GM12872 (cell line): ENCODE data around the gene MTA1.

ENCODE experiments used
- CTCF ChIP-seq: IDR thresholded peaks from 3 replicates; pipeline ENCODE4 v1.5.1; 2011; ENCODE audit warnings: low read depth, mild to moderate bottlenecking, low read length, moderate library complexity; ENCODE audit not compliant: insufficient read depth

MTA1 gene

DNA sequence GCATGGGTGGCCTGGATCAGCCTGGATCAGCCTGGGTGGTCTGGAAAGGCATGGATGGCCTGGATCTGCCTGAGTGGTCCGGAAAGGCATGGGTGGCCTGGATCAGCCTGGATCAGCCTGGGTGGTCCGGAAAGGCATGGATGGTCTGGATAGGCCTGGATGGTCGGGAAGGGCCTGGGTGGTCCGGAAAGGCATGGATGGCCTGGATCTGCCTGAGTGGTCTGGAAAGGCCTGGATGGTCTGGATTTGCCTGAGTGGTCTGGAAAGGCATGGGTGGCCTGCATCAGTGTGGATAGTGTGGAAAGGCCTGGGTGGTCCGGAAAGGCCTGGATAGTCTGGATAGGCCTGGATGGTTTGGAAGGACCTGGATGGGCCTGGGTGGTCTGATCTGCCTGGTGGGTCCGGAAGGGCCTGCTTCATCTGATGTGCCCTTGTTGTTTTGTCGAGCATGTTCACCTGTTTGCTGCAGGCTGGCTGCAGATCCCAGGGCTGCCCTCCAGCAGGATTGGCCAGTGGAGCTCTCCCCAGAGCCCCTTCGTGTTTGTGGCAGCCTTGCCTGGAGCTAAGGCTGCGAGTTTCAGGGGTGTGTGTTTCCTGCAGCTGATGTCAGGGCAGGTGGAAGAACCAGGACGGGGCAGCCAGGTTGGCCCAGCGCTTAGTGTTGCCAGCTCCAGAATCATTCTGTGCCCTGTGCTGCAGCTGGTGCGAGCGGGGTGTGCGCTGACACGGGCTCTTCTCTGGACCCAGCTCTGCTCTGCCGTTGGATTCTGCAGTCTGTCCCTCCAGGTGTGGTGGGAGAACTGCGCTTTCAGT is 40.5 kb upstream of the MTA1 start:
- no peak for TF ChIP-seq CTCF

DNA sequence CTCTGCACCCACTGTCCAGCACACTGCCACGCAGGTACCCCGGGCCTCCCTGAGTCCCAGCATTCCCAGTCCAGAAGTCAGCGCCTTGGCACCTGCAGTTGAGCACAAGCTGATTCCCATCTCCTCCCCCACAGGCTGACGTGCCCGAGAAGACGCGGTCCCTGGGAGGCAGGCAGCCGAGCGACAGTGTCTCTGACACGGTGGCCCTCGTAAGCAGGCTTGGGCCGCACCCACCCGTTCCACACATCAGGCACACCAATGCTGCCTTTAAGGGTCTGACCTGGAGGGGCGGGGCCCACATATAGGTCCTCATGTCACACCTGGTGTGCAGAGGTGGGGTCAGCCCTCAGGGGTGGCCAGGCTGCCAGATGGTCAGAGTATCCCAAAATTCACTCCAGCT is 39.7 kb upstream of the MTA1 start:
- TF ChIP-seq CTCF = no peak

- TF ChIP-seq CTCF = no peak
These were observed 38.9 kb upstream of the MTA1 start for GRCh38 chr14:105380756-105381155.

DNA sequence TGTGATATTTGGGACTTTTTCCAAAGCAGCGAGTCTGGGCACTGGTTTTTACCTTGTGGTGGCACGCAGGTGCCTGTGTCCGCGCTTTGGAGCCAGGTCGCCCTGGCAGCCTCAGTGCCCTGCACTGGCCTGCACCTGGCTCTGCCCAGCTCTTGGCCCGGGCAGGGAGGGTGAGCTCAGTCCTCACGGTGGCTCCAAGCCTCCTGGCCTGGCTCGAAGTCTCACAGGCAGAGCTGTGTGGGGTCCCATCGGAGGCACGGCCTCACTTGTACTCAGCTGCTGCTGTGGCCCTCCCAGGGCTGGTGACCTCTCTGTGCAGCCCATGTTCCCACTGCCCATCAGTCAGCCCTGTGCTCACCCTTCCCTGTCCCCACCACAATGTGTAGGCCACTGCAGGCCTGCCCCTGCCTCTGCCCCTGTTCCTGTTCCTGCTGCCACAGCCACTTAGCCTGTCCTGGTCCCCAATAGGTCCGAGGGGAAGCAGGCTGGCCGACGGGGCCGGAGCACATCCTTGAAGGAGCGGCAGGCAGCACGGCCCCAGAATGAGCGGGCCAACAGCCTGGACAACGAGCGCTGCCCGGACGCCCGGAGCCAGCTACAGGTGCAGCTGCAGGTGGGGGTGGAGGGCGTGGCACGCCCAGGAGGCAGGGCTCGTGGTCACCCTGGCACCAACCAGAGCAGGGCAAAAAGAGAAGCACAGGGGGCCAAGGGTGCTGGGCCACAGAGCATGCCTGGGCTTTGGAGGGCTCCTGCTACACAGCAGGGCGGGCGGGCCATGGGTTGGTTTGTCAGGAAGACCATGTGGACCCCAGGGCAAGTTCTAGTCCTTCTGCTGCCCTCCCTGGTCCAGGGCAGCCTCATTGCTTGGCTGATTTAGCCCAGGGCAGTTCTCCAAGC is 37.9 kb upstream of the MTA1 start:
- TF ChIP-seq CTCF = no peak

DNA sequence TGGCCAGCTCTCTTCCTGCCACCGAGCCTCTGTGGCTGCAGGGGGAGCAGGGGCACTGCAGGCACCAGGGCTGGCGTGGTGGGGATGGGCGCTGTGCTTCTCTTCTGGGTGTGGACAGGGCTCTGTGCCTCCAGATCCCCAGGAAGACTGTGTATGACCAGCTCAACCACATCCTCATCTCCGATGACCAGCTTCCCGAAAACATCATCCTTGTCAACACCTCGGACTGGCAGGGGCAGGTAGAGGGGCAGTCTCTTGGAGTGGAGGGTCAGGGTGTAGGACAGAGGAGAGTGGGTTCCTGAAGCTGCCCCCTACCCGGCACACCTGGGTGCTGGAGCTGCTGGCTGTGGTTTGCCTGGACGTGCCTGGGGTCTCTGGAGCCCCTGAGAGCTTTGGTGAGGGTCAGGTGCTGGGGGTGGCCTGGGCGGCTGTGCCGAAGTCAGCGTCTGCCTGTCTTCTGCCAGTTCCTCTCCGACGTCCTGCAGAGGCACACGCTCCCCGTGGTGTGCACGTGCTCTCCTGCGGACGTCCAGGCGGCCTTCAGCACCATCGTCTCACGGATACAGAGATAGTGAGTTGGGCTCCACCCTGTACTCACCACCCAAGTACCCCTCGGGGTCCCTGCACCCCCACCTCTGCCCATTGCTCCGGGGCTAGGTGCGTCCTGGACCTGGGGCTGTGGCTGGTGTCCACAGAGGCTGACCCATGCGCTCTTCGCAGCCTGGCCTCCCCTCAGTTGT is 37.1 kb upstream of the MTA1 start:
- TF ChIP-seq CTCF = no peak

DNA sequence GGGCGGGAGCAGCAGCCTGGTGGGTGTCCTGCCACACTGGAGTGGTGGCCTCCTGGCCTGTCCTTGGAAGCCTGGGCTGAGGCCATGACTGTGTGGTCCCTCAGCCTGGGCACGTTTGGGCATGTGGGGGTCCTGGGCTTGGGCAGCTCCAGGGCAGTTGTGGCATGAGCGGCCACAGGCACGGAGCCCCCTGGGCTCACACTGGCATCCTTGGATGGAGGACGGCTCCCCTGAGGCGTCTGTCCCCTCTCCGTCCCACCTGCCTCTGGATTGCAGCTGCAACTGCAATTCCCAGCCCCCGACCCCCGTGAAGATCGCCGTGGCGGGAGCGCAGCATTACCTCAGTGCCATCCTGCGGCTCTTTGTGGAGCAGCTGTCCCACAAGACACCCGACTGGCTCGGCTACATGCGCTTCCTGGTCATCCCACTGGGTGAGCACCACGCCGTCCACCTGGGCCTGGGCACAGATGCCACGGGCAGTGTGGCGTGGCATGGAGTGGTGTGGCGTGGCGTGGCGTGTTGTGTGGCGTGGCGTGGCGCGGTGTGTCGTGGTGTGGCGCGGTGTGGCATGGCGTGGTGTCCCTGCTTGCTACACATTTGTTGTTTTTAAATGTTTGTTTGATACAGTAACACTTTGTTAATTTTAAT is 36.4 kb upstream of the MTA1 start:
- TF ChIP-seq CTCF = no peak
